Muscle of leg (tissue), 11 donors: Measurements from ENCODE around the gene ZBTB1. TPM values are rescaled to one million over a fixed set of nuclear protein-coding genes. Genes with fewer than 3 reads are reported as not detected.

Experiments
- DNase-seq: peaks from one replicate; pipeline ENCODE4 v3.0.0; 2013
- H3K27ac ChIP-seq: one replicate; pipeline ENCODE4 v1.5.1; 2013; ENCODE audit warnings: mild to moderate bottlenecking, low read length, control low read depth
- H3K27me3 ChIP-seq: one replicate; pipeline ENCODE4 v1.6.1; 2013; ENCODE audit warnings: low read length; ENCODE audit not compliant: control insufficient read depth, insufficient read depth
- H3K36me3 ChIP-seq: one replicate; pipeline ENCODE4 v1.6.1; 2013; ENCODE audit warnings: low read length; ENCODE audit not compliant: control insufficient read depth, insufficient read depth
- H3K4me1 ChIP-seq: one replicate; pipeline ENCODE4 v1.6.1; 2013; ENCODE audit warnings: low read length; ENCODE audit not compliant: control insufficient read depth, insufficient read depth
- H3K4me3 ChIP-seq: one replicate; pipeline ENCODE4 v1.5.1; 2013; ENCODE audit warnings: low read length, control low read depth
- H3K9me3 ChIP-seq: replicated peaks from 2 replicates; pipeline ENCODE4 v1.6.1; 2013; ENCODE audit warnings: low read depth, low read length; ENCODE audit not compliant: control insufficient read depth
- WGBS: methylation state at CpG from one replicate; pipeline ENCODE4 v1.1.5; 2013; ENCODE audit warnings: missing lambda C conversion rate; ENCODE audit not compliant: insufficient coverage; 5-methylcytosine and 5-hydroxymethylcytosine counted together
- polyA plus RNA-seq, 8 donors: library from polyadenylated mRNA; unstranded; fragments of 120-200 nt; gene quantifications; one replicate each; pipeline versions ENCODE4 v1.2.1 to v1.2.3, GENCODE V29; 2013; ENCODE audit warnings: inconsistent platforms in 1 of 8, low replicate concordance in 1 of 8; ENCODE audit not compliant: insufficient read length in 8 of 8, insufficient read depth in 1 of 8
- total RNA-seq: library from RNA; stranded (reverse); fragments of 120-200 nt; gene quantifications from one replicate; pipeline ENCODE4 v1.2.4, GENCODE V29; 2013

ZBTB1 gene
- total and polyA plus RNA-seq, 9 donors: 24.1 to 42.4 (median 32.0) TPM

GRCh38 chr14:64467101-64467500 lies 37.5 kb upstream of the ZBTB1 start:
- WGBS: no CpG with 5 or more reads among the region's 3 CpGs

GRCh38 chr14:64467566-64467965 lies 37.0 kb upstream of the ZBTB1 start:
- H3K36me3 ChIP-seq: no peaks in the 10 kb centered on the region
- no peak for DNase-seq
- H3K27me3 ChIP-seq: peaks cover 5% of the 10 kb centered on the region
- H3K4me1 ChIP-seq: peaks cover 8% of the 10 kb centered on the region
- no peak overlapping the region for H3K4me3 ChIP-seq
- no peaks in the 10 kb centered on the region for H3K9me3 ChIP-seq
- no peak overlapping the region for H3K27ac ChIP-seq

More at GRCh38 chr14:64467101-64467500, 37.5 kb upstream of the ZBTB1 start:
- Histone ChIP-seq H3K27me3 (peaks cover 5% of the 10 kb centered on the region), H3K4me3 (no peak overlapping the region), H3K27ac (no peak overlapping the region), H3K36me3 (no peaks in the 10 kb centered on the region), H3K4me1 (peaks cover 8% of the 10 kb centered on the region), H3K9me3 (no peaks in the 10 kb centered on the region)
- DNase-seq: no peak

- H3K4me3 ChIP-seq: no peak overlapping the region
- 17% methylated on average over 1 of the region's 3 CpGs for WGBS
- H3K27ac ChIP-seq: no peak overlapping the region
- DNase-seq: no peak
- peaks cover 5% of the 10 kb centered on the region for H3K27me3 ChIP-seq
- no peaks in the 10 kb centered on the region for H3K9me3 ChIP-seq
- H3K36me3 ChIP-seq: no peaks in the 10 kb centered on the region
- H3K4me1 ChIP-seq: peaks cover 8% of the 10 kb centered on the region
Measured at GRCh38 chr14:64468451-64468850, 36.1 kb upstream of the ZBTB1 start.

- Histone ChIP-seq H3K4me1 (no peaks in the 10 kb centered on the region), H3K36me3 (no peaks in the 10 kb centered on the region), H3K9me3 (no peaks in the 10 kb centered on the region), H3K27ac (no peak overlapping the region), H3K4me3 (no peak overlapping the region), H3K27me3 (no peaks in the 10 kb centered on the region)
- WGBS: 63% methylated on average over 1 of the region's 2 CpGs
- DNase-seq: no peak
Measured at GRCh38 chr14:64474041-64474440, 30.5 kb upstream of the ZBTB1 start.

GRCh38 chr14:64474698-64475097 lies 29.9 kb upstream of the ZBTB1 start:
- no peaks in the 10 kb centered on the region for H3K36me3 ChIP-seq
- no peaks in the 10 kb centered on the region for H3K27me3 ChIP-seq
- no CpG with 5 or more reads among the region's 4 CpGs for WGBS
- H3K27ac ChIP-seq: no peak overlapping the region
- H3K4me1 ChIP-seq: no peaks in the 10 kb centered on the region
- DNase-seq: no peak
- H3K4me3 ChIP-seq: no peak overlapping the region
- no peaks in the 10 kb centered on the region for H3K9me3 ChIP-seq

- no peaks in the 10 kb centered on the region for H3K4me1 ChIP-seq
- WGBS: 43% methylated on average over 1 of the region's 8 CpGs
- H3K27ac ChIP-seq: no peak overlapping the region
- no peaks in the 10 kb centered on the region for H3K27me3 ChIP-seq
- DNase-seq: no peak
- H3K4me3 ChIP-seq: no peak overlapping the region
- H3K9me3 ChIP-seq: no peaks in the 10 kb centered on the region
- no peaks in the 10 kb centered on the region for H3K36me3 ChIP-seq
Measured at GRCh38 chr14:64475585-64476273, 28.8 kb upstream of the ZBTB1 start.

GRCh38 chr14:64476438-64476837 lies 28.1 kb upstream of the ZBTB1 start:
- H3K36me3 ChIP-seq: no peaks in the 10 kb centered on the region
- no peak for DNase-seq
- H3K4me3 ChIP-seq: no peak overlapping the region
- no peaks in the 10 kb centered on the region for H3K27me3 ChIP-seq
- H3K4me1 ChIP-seq: no peaks in the 10 kb centered on the region
- 84% methylated on average over 6 of the region's 8 CpGs for WGBS
- H3K9me3 ChIP-seq: no peaks in the 10 kb centered on the region
- H3K27ac ChIP-seq: no peak overlapping the region

GRCh38 chr14:64478634-64479250 lies 25.8 kb upstream of the ZBTB1 start:
- Histone ChIP-seq H3K27ac (no peak overlapping the region), H3K27me3 (no peaks in the 10 kb centered on the region), H3K36me3 (no peaks in the 10 kb centered on the region), H3K4me3 (no peak overlapping the region), H3K4me1 (no peaks in the 10 kb centered on the region), H3K9me3 (no peaks in the 10 kb centered on the region)
- peak; percentile 43 for DNase-seq

- no peak overlapping the region for H3K27ac ChIP-seq
- DNase-seq: no peak
- WGBS: 94% methylated on average over 3 of the region's 5 CpGs
- no peak overlapping the region for H3K4me3 ChIP-seq
- no peaks in the 10 kb centered on the region for H3K9me3 ChIP-seq
- peaks cover 21% of the 10 kb centered on the region for H3K36me3 ChIP-seq
- H3K27me3 ChIP-seq: no peaks in the 10 kb centered on the region
- H3K4me1 ChIP-seq: no peaks in the 10 kb centered on the region
Measured at GRCh38 chr14:64488590-64489099, 15.9 kb upstream of the ZBTB1 start.

GRCh38 chr14:64491637-64492036 lies 12.9 kb upstream of the ZBTB1 start:
- no peak for DNase-seq
- Histone ChIP-seq H3K4me1 (no peaks in the 10 kb centered on the region), H3K4me3 (no peak overlapping the region), H3K36me3 (peaks cover 28% of the 10 kb centered on the region), H3K27me3 (no peaks in the 10 kb centered on the region), H3K9me3 (no peaks in the 10 kb centered on the region), H3K27ac (no peak overlapping the region)
- WGBS: no CpG with 5 or more reads among the region's 2 CpGs
